ENCODE results near the gene MLLT10.

MLLT10 gene

GRCh38 chr10:21533467-21534279 lies at the start of gene MLLT10:
TSS of gene MLLT10 (plus strand) at chr10:21534232. CDS start at chr10:21534645, 413 bp downstream.
- ATAC-seq, result peak; percentile 90 to 91

- no peak for ATAC-seq
These were observed 46.4 kb upstream of the MLLT10 start for GRCh38 chr10:21487416-21488180.

GRCh38 chr10:21488246-21488956 lies 45.6 kb upstream of the MLLT10 start:
- no peak for ATAC-seq

GRCh38 chr10:21488957-21489446 lies 45.0 kb upstream of the MLLT10 start:
- no peak for ATAC-seq

- no peak for ATAC-seq
These were observed 43.9 kb upstream of the MLLT10 start for GRCh38 chr10:21490028-21490710.

GRCh38 chr10:21490711-21491105 lies 43.3 kb upstream of the MLLT10 start:
- ATAC-seq, result no peak

- no peak for ATAC-seq
These were observed 41.6 kb upstream of the MLLT10 start for GRCh38 chr10:21492421-21492820.

- no peak for ATAC-seq
These were observed 40.2 kb upstream of the MLLT10 start for GRCh38 chr10:21493784-21494183.

- no peak for ATAC-seq
These were observed 39.6 kb upstream of the MLLT10 start for GRCh38 chr10:21494191-21495001.

- no peak for ATAC-seq
These were observed 38.9 kb upstream of the MLLT10 start for GRCh38 chr10:21495002-21495751.

GRCh38 chr10:21495752-21496342 lies 38.2 kb upstream of the MLLT10 start:
- ATAC-seq, result peak; percentile 84 to 91

- ATAC-seq, result peak; percentile 55 to 61
These were observed 37.5 kb upstream of the MLLT10 start for GRCh38 chr10:21496343-21497176.

GRCh38 chr10:21497177-21497807 lies 36.7 kb upstream of the MLLT10 start:
- no peak for ATAC-seq

GRCh38 chr10:21498377-21498776 lies 35.7 kb upstream of the MLLT10 start:
- ATAC-seq, result no peak

- no peak for ATAC-seq
These were observed 35.0 kb upstream of the MLLT10 start for GRCh38 chr10:21498986-21499385.

GRCh38 chr10:21499701-21500577 lies 34.1 kb upstream of the MLLT10 start:
- ATAC-seq, result no peak

- ATAC-seq, result no peak
These were observed 33.5 kb upstream of the MLLT10 start for GRCh38 chr10:21500578-21500910.

- ATAC-seq, result no peak
These were observed 32.9 kb upstream of the MLLT10 start for GRCh38 chr10:21501091-21501490.
